Measurements from ENCODE around the gene CHRND. TPM values are rescaled to one million over a fixed set of nuclear protein-coding genes. Genes with fewer than 3 reads are reported as not detected.

CHRND gene
- total and polyA plus RNA-seq, 2 of the 8 experiments (the other 6 are each of a cell fraction or from before 2014, with no cell fraction given) = 0.24 TPM; not detected in 1

DNA sequence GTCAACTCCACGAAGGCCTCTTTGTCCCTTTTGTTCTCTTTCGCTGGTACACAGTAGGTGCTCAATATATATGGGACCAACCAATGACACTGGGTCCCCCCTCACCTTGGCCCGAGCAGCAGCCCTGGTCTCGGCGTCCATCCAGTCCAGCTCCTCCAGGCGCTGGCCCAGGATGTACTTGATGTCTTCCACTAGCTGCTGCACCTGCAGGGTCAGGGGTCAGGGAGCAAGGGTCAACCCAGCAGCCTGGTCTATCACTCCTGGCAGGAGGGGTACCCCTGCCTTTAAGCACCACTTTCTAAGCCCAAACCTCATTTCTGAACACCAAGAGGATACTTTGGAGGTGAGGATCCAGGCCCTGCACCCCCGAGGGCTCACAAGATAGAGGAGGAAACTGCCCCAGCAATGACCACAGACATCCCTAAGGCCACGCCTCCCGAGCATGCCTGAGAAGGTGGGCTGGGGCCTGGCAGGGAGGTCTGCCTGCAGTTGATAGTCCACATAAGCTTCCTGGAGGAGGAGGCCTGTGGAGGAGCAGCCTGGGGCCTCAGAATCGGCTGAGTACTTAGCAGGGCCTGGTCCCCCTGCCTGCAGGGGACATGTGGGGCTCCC, 42.5 kb upstream of the CHRND start:
- Histone ChIP-seq H3K18ac (ENCODE audit: extremely low read depth, low read length) (no peak overlapping the region), H3K79me1 (ENCODE audit: low read depth, low read length) (no peaks in the 10 kb centered on the region), H3K9me3 (ENCODE audit: insufficient read depth in 2 of 2, low read depth in 1 of 2, low read length in 1 of 2) (no peaks in the 10 kb centered on the region; a peak in 1 of 4 replicates), H4K20me1 (replicated peaks in 1 of 2; ENCODE audit: control insufficient read depth in 1 of 2, insufficient read depth in 2 of 2, low read length in 2 of 2) (peaks cover 4 to 13% of the 10 kb centered on the region in 2 experiments), H4K91ac (replicated peaks; ENCODE audit: insufficient read length, low read length) (no peak overlapping the region), H2AK5ac (ENCODE audit: low read depth, low read length) (no peak overlapping the region), H2BK120ac (replicated peaks; ENCODE audit: low read depth, low read length) (no peak overlapping the region), H2BK15ac (ENCODE audit: low read length) (no peak overlapping the region), H4K8ac (ENCODE audit: extremely low read depth, insufficient read depth, low read length) (no peak overlapping the region), H3K9ac (replicated peaks in 1 of 4; ENCODE audit: extremely low read depth in 1 of 4, low read depth in 3 of 4, low read length in 3 of 4) (no peak overlapping the region), H3K79me2 (ENCODE audit: control insufficient read depth in 1 of 2, insufficient read depth in 2 of 2, low read length in 2 of 2) (no peaks in the 10 kb centered on the region), H2BK5ac (ENCODE audit: low read depth, low read length) (no peak overlapping the region), H3K14ac (ENCODE audit: insufficient read length) (no peak overlapping the region), H3K4ac (replicated peaks; ENCODE audit: insufficient read length, low read depth, low read length) (no peak overlapping the region), H3K4me2 (ENCODE audit: insufficient read depth in 1 of 2, low read depth in 2 of 2, low read length in 2 of 2) (no peak overlapping the region), H3K4me3 (ENCODE audit: extremely low read depth in 1 of 4, insufficient read depth in 2 of 4, low read depth in 3 of 4, low read length in 4 of 4) (no peak overlapping the region), H3K56ac (replicated peaks; ENCODE audit: insufficient read length, low read depth, low read length) (no peak overlapping the region), H3K23ac (ENCODE audit: insufficient read length) (no peak overlapping the region), H3K23me2 (ENCODE audit: low read depth, low read length) (peaks cover 11% of the 10 kb centered on the region; the same call in 1 of the 2 replicates), H3K4me1 (replicated peaks in 1 of 4; ENCODE audit: control insufficient read depth in 3 of 4, insufficient read depth in 4 of 4, low read length in 3 of 4) (peaks cover 0 to 23% (median 12%) of the 10 kb centered on the region in 4 experiments; a peak in 6 of 7 replicates), H3K36me3 (ENCODE audit: control insufficient read depth in 2 of 4, insufficient read depth in 4 of 4, low read length in 3 of 4) (peaks cover 0 to 11% (median 0%) of the 10 kb centered on the region in 4 experiments; a peak in 1 of 8 replicates), H3K27ac (ENCODE audit: low read depth, low read length) (no peak overlapping the region), H2BK20ac (ENCODE audit: low read length) (no peak overlapping the region), H2BK12ac (ENCODE audit: low read depth, low read length) (no peak overlapping the region), H3K27me3 (replicated peaks in 1 of 4; ENCODE audit: control insufficient read depth in 3 of 4, extremely low read depth in 1 of 4, insufficient read depth in 3 of 4, low read length in 3 of 4) (peaks cover 35 to 49% (median 43%) of the 10 kb centered on the region in 4 experiments), H4K5ac (ENCODE audit: insufficient read length, low read depth, low read length) (no peak overlapping the region), H2AFZ (ENCODE audit: low read length) (no peak overlapping the region)
- ChIA-PET CTCF (ENCODE audit: partially characterized antibody) (interaction anchor here (1.0 to 4.5 kb wide), 9 partner anchors 8 to 584 kb away, joined by 3 to 17 read pairs (median 4); no protein-coding TSS in a partner anchor), POLR2A (ENCODE audit: partially characterized antibody) (no interaction called here)
- FAIRE-seq (no peak), DNase-seq (ENCODE audit: low read depth in 1 of 2, low spot score in 2 of 2) (no peak)
- 94% methylated on average over 10 of the region's 10 CpGs; no CpG with 5 or more reads in 1 of the 2 experiments for WGBS, 2 experiments (ENCODE audit: extremely low coverage in 1 of 2, insufficient coverage in 1 of 2, insufficient read length in 1 of 2, insufficient replicate concordance in 2 of 2, low coverage in 1 of 2, low lambda C conversion rate in 2 of 2, missing lambda C conversion rate in 1 of 2)
- TF ChIP-seq CTBP2 (IDR thresholded peaks at IDR 0.05; ENCODE audit: borderline replicate concordance, insufficient read depth, insufficient read length, low read length) (no peak), ATF2 (IDR thresholded peaks at IDR 0.05; ENCODE audit: low read length) (no peak), ZNF274 (IDR thresholded peaks at IDR 0.05; ENCODE audit: borderline replicate concordance, extremely low read depth, low read length) (no peak), E2F6 (IDR thresholded peaks at IDR 0.05) (no peak), EP300 (IDR thresholded peaks at IDR 0.05; ENCODE audit: borderline replicate concordance in 1 of 2, low read depth in 2 of 2, low read length in 2 of 2) (no peak), JUND (IDR thresholded peaks at IDR 0.05; ENCODE audit: low read length) (no peak), CHD1 (IDR thresholded peaks at IDR 0.05; ENCODE audit: low read depth, low read length) (no peak), NRF1 (IDR thresholded peaks at IDR 0.05; ENCODE audit: low read depth, low read length) (no peak), RAD21 (IDR thresholded peaks at IDR 0.05 in 1 of 2, conservative IDR thresholded peaks at IDR 0.05 in 1 of 2; ENCODE audit: low read depth in 2 of 2, low read length in 2 of 2) (no peak)
